ENCODE results near the gene PTPRM. TPM values are rescaled to one million over a fixed set of nuclear protein-coding genes. Genes with fewer than 3 reads are reported as not detected.

The PTPRM gene
- total and polyA plus RNA-seq, 2 donors (not counting 3 experiments of a cell fraction or from before 2014, with no cell fraction given): 37.4 to 43.7 TPM

- Histone ChIP-seq H3K9ac (replicated peaks; ENCODE audit: extremely low read depth, insufficient read depth, low read length) (no peak overlapping the region), H3K79me2 (ENCODE audit: control insufficient read depth, insufficient read depth, low read length) (no peaks in the 10 kb centered on the region), H4K20me1 (replicated peaks; ENCODE audit: control insufficient read depth, extremely low read depth, insufficient read depth, low read length) (no peaks in the 10 kb centered on the region), H3K36me3 (ENCODE audit: control insufficient read depth in 2 of 2, extremely low read depth in 1 of 2, insufficient read depth in 2 of 2, low read length in 2 of 2) (no peaks in the 10 kb centered on the region), H3K4me1 (ENCODE audit: control insufficient read depth, extremely low read depth, insufficient read depth, low read length) (no peaks in the 10 kb centered on the region), H3K9me1 (replicated peaks; ENCODE audit: control insufficient read depth, extremely low read depth, insufficient read depth, low read length) (no peaks in the 10 kb centered on the region), H3K9me3 (replicated peaks; ENCODE audit: control insufficient read depth, insufficient read depth, low read length) (no peaks in the 10 kb centered on the region), H2AFZ (ENCODE audit: low read depth, low read length) (no peak overlapping the region), H3K27ac (ENCODE audit: insufficient read depth, low read depth, low read length) (no peak overlapping the region), H3K27me3 (ENCODE audit: control insufficient read depth in 2 of 2, insufficient read depth in 2 of 2, low read length in 2 of 2) (no peaks in the 10 kb centered on the region), H3K4me3 (replicated peaks in 1 of 3; ENCODE audit: insufficient read depth in 1 of 3, low read depth in 1 of 3, low read length in 3 of 3) (no peak overlapping the region), H3K4me2 (ENCODE audit: insufficient read depth, low read length) (no peak overlapping the region)
- DNase-seq (ENCODE audit: low read depth, low spot score) (no peak), FAIRE-seq (no peak)
- CTCF ChIA-PET: no interaction called here
- dilution Hi-C loops (cut with MboI; ENCODE audit: extremely low pct_ligation_motif_present, low sequenced_read_pairs) (no loop called here), intact Hi-C loops (cut with micrococcal nuclease) (no loop called here)
- POLR2A ChIA-PET: no interaction called here
- BruUV-seq (replicated peaks): no TSS peak
- TF ChIP-seq, protein P1, sequence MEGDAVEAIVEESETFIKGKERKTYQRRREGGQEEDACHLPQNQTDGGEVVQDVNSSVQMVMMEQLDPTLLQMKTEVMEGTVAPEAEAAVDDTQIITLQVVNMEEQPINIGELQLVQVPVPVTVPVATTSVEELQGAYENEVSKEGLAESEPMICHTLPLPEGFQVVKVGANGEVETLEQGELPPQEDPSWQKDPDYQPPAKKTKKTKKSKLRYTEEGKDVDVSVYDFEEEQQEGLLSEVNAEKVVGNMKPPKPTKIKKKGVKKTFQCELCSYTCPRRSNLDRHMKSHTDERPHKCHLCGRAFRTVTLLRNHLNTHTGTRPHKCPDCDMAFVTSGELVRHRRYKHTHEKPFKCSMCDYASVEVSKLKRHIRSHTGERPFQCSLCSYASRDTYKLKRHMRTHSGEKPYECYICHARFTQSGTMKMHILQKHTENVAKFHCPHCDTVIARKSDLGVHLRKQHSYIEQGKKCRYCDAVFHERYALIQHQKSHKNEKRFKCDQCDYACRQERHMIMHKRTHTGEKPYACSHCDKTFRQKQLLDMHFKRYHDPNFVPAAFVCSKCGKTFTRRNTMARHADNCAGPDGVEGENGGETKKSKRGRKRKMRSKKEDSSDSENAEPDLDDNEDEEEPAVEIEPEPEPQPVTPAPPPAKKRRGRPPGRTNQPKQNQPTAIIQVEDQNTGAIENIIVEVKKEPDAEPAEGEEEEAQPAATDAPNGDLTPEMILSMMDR (IDR thresholded peaks at IDR 0.05; ENCODE audit: extremely low read depth in 1 of 2, insufficient read depth in 1 of 2, low read depth in 1 of 2, low read length in 2 of 2): no peak
- TF ChIP-seq MAX (IDR thresholded peaks at IDR 0.05; ENCODE audit: insufficient read depth, insufficient read length): no peak
- TF ChIP-seq EZH2 (IDR thresholded peaks at IDR 0.05; ENCODE audit: borderline replicate concordance, low read depth, low read length, severe bottlenecking): no peak
- TF ChIP-seq GATA2 (IDR thresholded peaks at IDR 0.05; ENCODE audit: insufficient read depth, insufficient read length, low read depth, low read length): no peak
Observed at GRCh38 chr18:8406868-8407250, 839.7 kb downstream of the PTPRM start.

- no peaks in the 10 kb centered on the region for H3K9me3 ChIP-seq (replicated peaks; ENCODE audit: control insufficient read depth, insufficient read depth, low read length)
- dilution Hi-C loops (cut with MboI; ENCODE audit: extremely low pct_ligation_motif_present, low sequenced_read_pairs) (no loop called here), intact Hi-C loops (cut with micrococcal nuclease) (no loop called here)
- H3K27me3 ChIP-seq (ENCODE audit: control insufficient read depth in 2 of 2, insufficient read depth in 2 of 2, low read length in 2 of 2): no peaks in the 10 kb centered on the region
- no peak overlapping the region for H3K27ac ChIP-seq (ENCODE audit: insufficient read depth, low read depth, low read length)
- H3K4me3 ChIP-seq (replicated peaks in 1 of 3; ENCODE audit: insufficient read depth in 1 of 3, low read depth in 1 of 3, low read length in 3 of 3): no peak overlapping the region
- no peak for FAIRE-seq
- ChIA-PET CTCF (no interaction called here), POLR2A (no interaction called here)
- H3K9ac ChIP-seq (replicated peaks; ENCODE audit: extremely low read depth, insufficient read depth, low read length): no peak overlapping the region
- no TSS peak for BruUV-seq (replicated peaks)
- no peaks in the 10 kb centered on the region for H3K9me1 ChIP-seq (replicated peaks; ENCODE audit: control insufficient read depth, extremely low read depth, insufficient read depth, low read length)
- no peak overlapping the region for H3K4me2 ChIP-seq (ENCODE audit: insufficient read depth, low read length)
- DNase-seq (ENCODE audit: low read depth, low spot score): no peak
- H3K36me3 ChIP-seq (ENCODE audit: control insufficient read depth in 2 of 2, extremely low read depth in 1 of 2, insufficient read depth in 2 of 2, low read length in 2 of 2): no peaks in the 10 kb centered on the region
- TF ChIP-seq POLR2A (IDR thresholded peaks at IDR 0.05; ENCODE audit: low read depth, low read length): no peak
- TF ChIP-seq GATA2 (IDR thresholded peaks at IDR 0.05; ENCODE audit: insufficient read depth, insufficient read length, low read depth, low read length): no peak
- TF ChIP-seq JUN (IDR thresholded peaks at IDR 0.05; ENCODE audit: borderline replicate concordance, insufficient read depth, insufficient read length, low read depth): no peak
- TF ChIP-seq POLR2AphosphoS5 (IDR thresholded peaks at IDR 0.05; ENCODE audit: insufficient read depth, low read depth, low read length): no peak
- no peak for TF ChIP-seq EZH2 (IDR thresholded peaks at IDR 0.05; ENCODE audit: borderline replicate concordance, low read depth, low read length, severe bottlenecking)
- no peak for TF ChIP-seq MYC (IDR thresholded peaks at IDR 0.05; ENCODE audit: low read depth, low read length)
- TF ChIP-seq, protein P1 (IDR thresholded peaks at IDR 0.05; ENCODE audit: extremely low read depth in 1 of 2, insufficient read depth in 1 of 2, low read depth in 1 of 2, low read length in 2 of 2): no peak
- no peak for TF ChIP-seq MAX (IDR thresholded peaks at IDR 0.05; ENCODE audit: insufficient read depth, insufficient read length)
- TF ChIP-seq FOS (IDR thresholded peaks at IDR 0.05; ENCODE audit: borderline replicate concordance, insufficient read depth, low read length): no peak
- H2AFZ ChIP-seq (ENCODE audit: low read depth, low read length): no peak overlapping the region
- H4K20me1 ChIP-seq (replicated peaks; ENCODE audit: control insufficient read depth, extremely low read depth, insufficient read depth, low read length): no peaks in the 10 kb centered on the region
- no peaks in the 10 kb centered on the region for H3K79me2 ChIP-seq (ENCODE audit: control insufficient read depth, insufficient read depth, low read length)
- no peaks in the 10 kb centered on the region for H3K4me1 ChIP-seq (ENCODE audit: control insufficient read depth, extremely low read depth, insufficient read depth, low read length)
Observed at GRCh38 chr18:8409151-8409550, 842.0 kb downstream of the PTPRM start.

All from endothelial cell of umbilical vein (primary cell).